NCI-H460 (cell line): ENCODE measurements around the gene ARL8B. TPM values are rescaled to one million over a fixed set of nuclear protein-coding genes. Genes with fewer than 3 reads are reported as not detected.
"Not testable (repeated sequence)": the region's sequence is repeated elsewhere in the genome, so short reads cannot be mapped to it uniquely, and the experiment has no call there.

Source experiments
- DNase-seq: peaks from one replicate; pipeline ENCODE4 v3.0.0-alpha.2; 2016; ENCODE audit warnings: low read depth; ENCODE audit errors: extremely low read depth
- total RNA-seq: library from RNA; depleted of rRNA; stranded (reverse); fragments of >200 nt; shearing (Covaris generic); gene quantifications from 2 replicates; pipeline ENCODE4 v1.2.3, GENCODE V29; 2014

Gene ARL8B
- total RNA-seq, 1 experiment from 2014 or later, result 37.0 TPM

GRCh38 chr3:5106933-5107334 is 15.2 kb upstream of the ARL8B start:
- not testable (repeated sequence) for DNase-seq

GRCh38 chr3:5110337-5110736 is 11.8 kb upstream of the ARL8B start:
- no peak for DNase-seq

GRCh38 chr3:5112043-5112442 is 10.0 kb upstream of the ARL8B start:
- no peak for DNase-seq

GRCh38 chr3:5113726-5114125 is 8.4 kb upstream of the ARL8B start:
- DNase-seq, result not testable (repeated sequence)

- DNase-seq, result no peak
Observed at GRCh38 chr3:5115506-5116162, 6.5 kb upstream of the ARL8B start.

GRCh38 chr3:5116538-5116937 is 5.6 kb upstream of the ARL8B start:
- no peak for DNase-seq

GRCh38 chr3:5120446-5120845 is 1.6 kb upstream of the ARL8B start:
- DNase-seq, result no peak

GRCh38 chr3:5122741-5123706 is 932 bp downstream of the ARL8B start:
- no peak for DNase-seq

- no peak for DNase-seq
Observed at GRCh38 chr3:5123937-5124336, 1.8 kb downstream of the ARL8B start.

- no peak for DNase-seq
Observed at GRCh38 chr3:5126586-5126985, 4.5 kb downstream of the ARL8B start.

GRCh38 chr3:5128849-5129248 is 6.8 kb downstream of the ARL8B start:
- no peak for DNase-seq

- DNase-seq, result no peak
Observed at GRCh38 chr3:5133239-5134018, 11.3 kb downstream of the ARL8B start.

GRCh38 chr3:5134019-5134391 is 11.9 kb downstream of the ARL8B start:
- DNase-seq, result no peak

GRCh38 chr3:5134499-5134898 is 12.4 kb downstream of the ARL8B start:
- DNase-seq, result no peak

GRCh38 chr3:5136211-5136918 is 14.3 kb downstream of the ARL8B start:
- peak; percentile 26 for DNase-seq

GRCh38 chr3:5136919-5137429 is 14.9 kb downstream of the ARL8B start:
- DNase-seq, result no peak

GRCh38 chr3:5138214-5138981 is 16.3 kb downstream of the ARL8B start:
- DNase-seq, result no peak

GRCh38 chr3:5140230-5140621 is 18.1 kb downstream of the ARL8B start:
- DNase-seq, result no peak

- DNase-seq, result no peak
Observed at GRCh38 chr3:5140839-5141238, 18.7 kb downstream of the ARL8B start.

- no peak for DNase-seq
Observed at GRCh38 chr3:5141760-5142159, 19.7 kb downstream of the ARL8B start.
